NCI-H526 treated with DMSO at 0.1 percent for 48 hours (cell line): ENCODE measurements around the gene C2orf92.

Experiments
- DNase-seq: peaks from one replicate; lab custom pipeline; 2025; lab: John Stamatoyannopoulos, UW

The C2orf92 gene

GRCh38 chr2:97745474-97746174 is 76.1 kb downstream of the C2orf92 start:
- no peak for DNase-seq

- no peak for DNase-seq
Measured at GRCh38 chr2:97747285-97747684, 77.8 kb downstream of the C2orf92 start.

DNA sequence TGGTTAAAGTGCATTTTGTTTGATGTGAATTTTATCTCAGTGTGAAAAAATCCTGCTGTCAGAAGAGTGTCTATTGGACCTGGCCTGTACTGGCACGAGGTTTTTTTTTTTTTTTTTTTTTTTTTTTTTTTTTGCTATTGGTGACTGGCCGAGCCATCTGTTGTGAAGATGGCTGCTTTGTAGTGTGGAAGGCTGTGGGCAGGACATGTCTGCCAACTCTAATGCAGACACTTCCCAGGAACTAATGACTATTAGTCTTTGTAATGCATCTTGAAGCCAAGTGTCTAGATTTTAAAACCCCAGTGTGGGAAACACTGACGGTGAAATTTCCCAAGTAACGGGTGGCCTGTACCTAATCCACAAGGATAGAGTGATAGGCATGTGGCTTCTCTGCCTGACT is 78.2 kb downstream of the C2orf92 start:
- no peak for DNase-seq

DNA sequence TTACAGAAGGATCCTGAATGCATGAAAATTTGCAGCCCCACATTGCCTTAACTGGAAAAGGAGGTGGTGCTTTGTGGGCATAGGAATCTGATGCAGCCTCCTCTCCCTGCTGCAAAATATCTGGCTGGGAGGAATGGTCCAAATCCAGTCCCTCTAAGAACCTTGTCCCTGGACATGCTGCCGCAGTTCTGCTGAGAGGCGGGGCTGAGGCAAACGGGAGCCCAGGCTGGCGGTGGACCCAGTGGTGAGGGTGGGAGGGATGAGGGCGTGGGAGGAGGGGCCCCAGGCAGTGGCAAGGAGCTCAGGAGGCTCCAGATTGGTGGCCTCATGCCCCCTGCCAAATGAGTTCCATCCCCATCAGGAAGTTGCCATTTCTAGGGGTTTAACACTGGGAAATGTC is 80.1 kb downstream of the C2orf92 start:
- DNase-seq: no peak

DNA sequence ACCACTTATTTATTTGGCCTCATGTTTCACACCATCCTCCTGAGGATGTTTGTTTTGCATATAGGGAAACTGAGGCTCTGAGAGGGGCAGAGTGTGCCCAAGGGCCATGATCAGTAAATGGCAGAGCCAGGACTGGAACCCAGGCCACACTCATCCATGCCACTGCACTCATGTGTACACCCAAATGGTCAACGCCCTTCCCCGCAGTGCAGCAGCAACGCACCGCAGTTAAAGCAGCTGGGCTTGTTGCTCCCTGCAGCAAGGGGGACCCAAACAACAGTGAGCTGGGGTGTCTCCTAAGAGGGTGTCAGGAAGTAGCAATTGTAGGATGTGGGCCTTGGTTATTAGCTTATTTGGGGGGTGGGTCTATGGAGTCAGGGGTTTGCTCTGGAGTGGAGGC is 80.5 kb downstream of the C2orf92 start:
- DNase-seq: no peak

DNA sequence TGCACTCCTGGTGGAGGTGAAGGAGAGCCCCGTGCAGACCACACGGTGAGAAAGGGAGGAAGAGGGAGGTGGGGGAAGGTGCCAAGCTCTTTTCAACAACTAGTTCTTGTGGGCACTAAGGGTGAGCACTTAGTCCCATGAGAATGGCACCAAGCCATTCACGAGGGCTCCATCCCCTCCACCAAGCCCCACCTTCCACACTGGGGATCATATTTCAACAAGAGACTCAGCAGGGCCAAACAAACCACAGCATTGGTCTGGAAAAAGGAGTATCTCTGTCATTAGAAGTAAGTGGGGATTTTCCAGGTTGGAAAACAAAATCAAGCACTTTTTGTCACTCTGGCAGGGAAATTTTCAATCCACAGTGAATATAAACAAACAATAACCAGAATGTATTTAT is 82.2 kb downstream of the C2orf92 start:
- no peak for DNase-seq
